ENCODE data around the gene NPY1R. TPM values are rescaled to one million over a fixed set of nuclear protein-coding genes. Genes with fewer than 3 reads are reported as not detected.

The NPY1R gene
- total RNA-seq, 2 experiments from 2014 or later: not detected

DNA sequence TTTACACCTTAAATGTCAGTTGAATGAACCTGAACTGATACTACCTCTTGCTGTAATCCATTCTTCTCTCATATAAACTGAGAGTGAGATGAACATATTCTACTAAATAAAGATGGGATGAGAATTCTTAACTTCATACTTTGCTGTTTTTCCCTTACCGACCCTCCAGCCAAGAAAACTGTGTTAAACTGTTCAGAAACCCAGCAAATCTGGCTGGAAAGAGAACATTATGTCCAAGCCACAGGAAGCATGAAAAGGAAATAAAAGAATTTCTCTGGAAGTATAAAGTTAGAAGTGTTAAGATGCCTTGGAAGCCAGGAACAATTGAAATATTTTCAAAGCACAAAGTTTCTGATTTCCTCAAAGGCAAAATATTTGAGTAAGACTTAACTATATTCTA lies 22.9 kb downstream of the NPY1R start:
- peaks cover 2% of the 10 kb centered on the region for H3K9me3 Mint-ChIP-seq
- H3K4me3 Mint-ChIP-seq: no peak overlapping the region
- H3K27me3 Mint-ChIP-seq: peaks cover 9% of the 10 kb centered on the region
- DNase-seq: no peak
- H3K4me1 Mint-ChIP-seq: no peaks in the 10 kb centered on the region
- H3K27ac Mint-ChIP-seq: no peak overlapping the region
- H3K36me3 Mint-ChIP-seq: no peaks in the 10 kb centered on the region

- Mint-ChIP-seq H3K9me3 (no peaks in the 10 kb centered on the region), H3K4me3 (no peak overlapping the region), H3K4me1 (no peaks in the 10 kb centered on the region), H3K36me3 (no peaks in the 10 kb centered on the region), H3K27ac (no peak overlapping the region), H3K27me3 (peaks cover 12% of the 10 kb centered on the region)
- no peak for DNase-seq
Measured at GRCh38 chr4:163303069-163303468, 29.3 kb downstream of the NPY1R start.

GRCh38 chr4:163300445-163300844 lies 32.0 kb downstream of the NPY1R start:
- no peak for DNase-seq
- Mint-ChIP-seq H3K36me3 (no peaks in the 10 kb centered on the region), H3K4me1 (no peaks in the 10 kb centered on the region), H3K27me3 (peaks cover 8% of the 10 kb centered on the region), H3K27ac (no peak overlapping the region), H3K9me3 (no peaks in the 10 kb centered on the region), H3K4me3 (no peak overlapping the region)

GRCh38 chr4:163295138-163295537 lies 37.3 kb downstream of the NPY1R start:
- H3K9me3 Mint-ChIP-seq: no peaks in the 10 kb centered on the region
- no peaks in the 10 kb centered on the region for H3K36me3 Mint-ChIP-seq
- H3K4me1 Mint-ChIP-seq: no peaks in the 10 kb centered on the region
- H3K4me3 Mint-ChIP-seq: no peak overlapping the region
- DNase-seq: no peak
- H3K27me3 Mint-ChIP-seq: peaks cover 4% of the 10 kb centered on the region
- no peak overlapping the region for H3K27ac Mint-ChIP-seq

DNA sequence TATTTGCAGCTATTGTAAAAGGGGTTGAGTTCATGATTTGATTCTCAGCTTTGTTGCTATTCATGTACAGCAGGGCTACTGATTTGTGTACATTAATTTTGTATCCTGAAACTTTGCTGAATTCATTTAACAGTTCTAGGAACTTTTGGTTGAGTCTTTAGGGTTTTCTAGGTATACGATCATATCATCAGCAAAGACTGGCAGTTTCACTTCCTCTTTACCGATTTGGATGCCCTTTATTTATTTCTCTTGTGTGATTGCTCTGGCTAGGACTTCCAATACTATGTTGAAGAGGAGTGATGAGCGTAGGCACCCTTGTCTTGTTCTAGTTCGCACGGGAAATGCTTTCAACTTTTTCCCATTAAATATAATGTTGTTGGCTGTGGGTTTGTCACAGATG lies 48.1 kb downstream of the NPY1R start:
- Mint-ChIP-seq H3K36me3 (no peaks in the 10 kb centered on the region), H3K27me3 (peaks cover 24% of the 10 kb centered on the region), H3K4me1 (peaks cover 2% of the 10 kb centered on the region), H3K9me3 (peaks cover 10% of the 10 kb centered on the region), H3K27ac (no peak overlapping the region), H3K4me3 (no peak overlapping the region)
- DNase-seq: no peak

DNA sequence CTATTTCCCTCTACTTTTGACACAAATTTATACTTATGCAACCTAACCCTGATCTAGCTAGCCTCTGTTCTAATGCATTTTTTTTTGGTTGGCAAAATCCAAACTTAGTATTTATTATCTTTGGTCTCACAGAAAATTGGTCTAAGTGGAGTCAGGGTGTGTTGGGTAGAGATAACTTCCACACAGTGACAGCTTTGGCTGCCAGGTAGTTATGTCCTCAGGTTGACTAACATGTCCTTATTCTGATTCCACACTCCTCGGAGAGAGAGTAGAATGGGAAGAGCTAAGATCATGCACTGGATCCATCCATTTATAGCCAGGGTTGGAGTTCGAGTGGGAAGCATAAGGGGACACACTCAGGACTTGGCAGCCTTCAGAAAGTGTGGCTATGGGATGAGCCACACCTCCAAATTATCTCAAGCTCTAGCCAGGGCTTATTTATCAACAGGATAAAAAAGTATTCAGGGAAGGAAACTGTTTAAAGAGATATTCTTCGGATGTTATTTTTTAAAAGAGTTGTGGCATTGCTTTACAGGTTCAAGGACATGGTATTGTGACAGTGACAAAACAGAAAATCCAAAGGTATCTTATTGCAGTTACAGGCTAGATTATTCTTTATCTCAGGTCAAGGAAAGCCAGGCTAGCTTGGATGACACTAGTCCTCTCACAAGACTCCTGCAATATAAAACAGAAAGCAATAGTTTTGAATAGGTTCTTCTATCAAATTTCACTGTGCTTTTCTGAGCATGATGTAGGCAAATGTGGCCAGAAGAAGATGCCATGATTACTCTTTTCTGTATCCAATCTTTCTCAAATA lies 51.5 kb downstream of the NPY1R start:
- no peak overlapping the region for H3K4me3 Mint-ChIP-seq
- peaks cover 2% of the 10 kb centered on the region for H3K4me1 Mint-ChIP-seq
- no peak for DNase-seq
- H3K27me3 Mint-ChIP-seq: peaks cover 20% of the 10 kb centered on the region
- no peaks in the 10 kb centered on the region for H3K36me3 Mint-ChIP-seq
- no peak overlapping the region for H3K27ac Mint-ChIP-seq
- peaks cover 10% of the 10 kb centered on the region for H3K9me3 Mint-ChIP-seq

- Mint-ChIP-seq H3K9me3 (peaks cover 10% of the 10 kb centered on the region), H3K4me3 (no peak overlapping the region), H3K36me3 (no peaks in the 10 kb centered on the region), H3K27ac (no peak overlapping the region), H3K4me1 (peaks cover 2% of the 10 kb centered on the region), H3K27me3 (peaks cover 10% of the 10 kb centered on the region)
- no peak for DNase-seq
Measured at GRCh38 chr4:163279713-163280112, 52.7 kb downstream of the NPY1R start.

GRCh38 chr4:163274861-163275260 lies 57.5 kb downstream of the NPY1R start:
- DNase-seq: no peak
- Mint-ChIP-seq H3K36me3 (no peaks in the 10 kb centered on the region), H3K27ac (no peak overlapping the region), H3K4me3 (no peak overlapping the region), H3K27me3 (peaks cover 6% of the 10 kb centered on the region), H3K4me1 (no peaks in the 10 kb centered on the region), H3K9me3 (no peaks in the 10 kb centered on the region)

Other genes starting within 250 kb of the NPY1R start
- gene NAF1, start 165.7 kb downstream of the NPY1R start, total RNA-seq: 10 to 100 TPM; 34.3 to 34.8 TPM
- not detected for gene NPY5R, start 11.3 kb upstream of the NPY1R start, total RNA-seq
- gene TKTL2, start 141.2 kb upstream of the NPY1R start, total RNA-seq: not detected
- gene TMA16, start 162.1 kb upstream of the NPY1R start, total RNA-seq: 10 to 100 TPM; 48.4 to 57.4 TPM